B cell (primary cell): ENCODE measurements around the gene AMFR. TPM values are rescaled to one million over a fixed set of nuclear protein-coding genes. Genes with fewer than 3 reads are reported as not detected.

Experiments
- ATAC-seq: fragments of 200-7000 bp; cut with Tn5 transposase; one replicate; pipeline ENCODE4 v1.10.0; 2021; ENCODE audit warnings: low read depth, mild to moderate bottlenecking, moderate number of reproducible peaks, moderate library complexity
- CTCF ChIA-PET: fragments of 350-600 bp; sonication (Branson Sonifier 250); formaldehyde crosslinking; loops from one replicate; lab custom pipeline; 2021; ENCODE audit warnings: antibody characterized with exemption, inconsistent platforms; lab: Charles Lee
- POLR2A ChIA-PET: fragments of 350-600 bp; sonication (Branson Sonifier 250); formaldehyde crosslinking; loops from one replicate; lab custom pipeline; 2021; ENCODE audit warnings: antibody characterized with exemption; lab: Charles Lee
- DNase-seq: peaks from one replicate; pipeline ENCODE4 v3.0.0; 2013
- H2AFZ ChIP-seq: 2 replicates; pipeline ENCODE4 v1.6.1; 2012; ENCODE audit warnings: mild to moderate bottlenecking, low read depth, low read length; ENCODE audit not compliant: insufficient read depth, poor library complexity, severe bottlenecking
- H3K27ac ChIP-seq, 2 donors: 1 replicate in 1 of 2; 2 replicates in 1 of 2; pipeline ENCODE4 v1.5.1; 2012 to 2013; ENCODE audit warnings: low read length in 2 of 2, mild to moderate bottlenecking in 2 of 2, moderate library complexity in 1 of 2
- H3K27me3 ChIP-seq, 4 experiments: fragments of 200-600 bp in 1 of 4; sonication (generic) in 1 of 4; replicated peaks in 1 of 4; 1 replicate in 2 of 4; 2 replicates in 2 of 4; pipeline versions ENCODE4 v1.6.1 to v1.7.0; 2013 to 2016; ENCODE audit warnings: low read length in 3 of 4, mild to moderate bottlenecking in 2 of 4, mixed read lengths in 1 of 4, moderate library complexity in 1 of 4; ENCODE audit not compliant: insufficient read depth in 4 of 4, control insufficient read depth in 3 of 4; ENCODE audit errors: control extremely low read depth in 1 of 4
- H3K36me3 ChIP-seq, 2 experiments: replicated peaks in 1 of 2; 1 replicate in 1 of 2; 2 replicates in 1 of 2; pipeline versions ENCODE4 v1.6.1 to v1.7.1; 2013; ENCODE audit warnings: low read length in 1 of 2; ENCODE audit not compliant: insufficient read depth in 2 of 2, control insufficient read depth in 1 of 2; ENCODE audit errors: control extremely low read depth in 1 of 2, extremely low read depth in 1 of 2
- H3K4me1 ChIP-seq, 2 donors: fragments of 200-600 bp in 1 of 2; sonication (generic) in 1 of 2; 1 replicate in 1 of 2; 2 replicates in 1 of 2; pipeline versions ENCODE4 v1.5.1 to v1.6.1; 2013 to 2017; ENCODE audit warnings: low read length in 2 of 2; ENCODE audit not compliant: control insufficient read depth in 2 of 2, insufficient read depth in 2 of 2
- H3K4me2 ChIP-seq: replicated peaks from 2 replicates; pipeline ENCODE3; 2012; ENCODE audit warnings: mild to moderate bottlenecking, low read depth, low read length; ENCODE audit not compliant: poor library complexity, severe bottlenecking
- H3K4me3 ChIP-seq, 5 experiments: fragments of 200-600 bp in 1 of 5; sonication (generic) in 1 of 5; 1 replicate in 3 of 5; 2 replicates in 2 of 5; pipeline versions ENCODE4 v1.5.1 to v1.7.0; 2011 to 2016; ENCODE audit warnings: low read length in 4 of 5, mild to moderate bottlenecking in 4 of 5, low read depth in 2 of 5, control low read depth in 1 of 5, moderate library complexity in 1 of 5; ENCODE audit not compliant: insufficient read depth in 1 of 5; ENCODE audit errors: control extremely low read depth in 1 of 5, extremely low read depth in 1 of 5
- H3K79me2 ChIP-seq: fragments of 200-600 bp; sonication (generic); one replicate; pipeline ENCODE4 v1.6.0; 2016; ENCODE audit warnings: low read length; ENCODE audit not compliant: control insufficient read depth, insufficient read depth
- H3K9ac ChIP-seq: fragments of 200-600 bp; sonication (generic); 2 replicates; pipeline ENCODE4 v1.6.1; 2017; ENCODE audit warnings: mild to moderate bottlenecking, low read length, moderate library complexity
- H3K9me3 ChIP-seq, 3 donors: one replicate each; pipeline versions ENCODE4 v1.6.1 to v1.7.1; 2013; ENCODE audit warnings: low read length in 2 of 3; ENCODE audit not compliant: control insufficient read depth in 2 of 3, insufficient read depth in 1 of 3; ENCODE audit errors: control extremely low read depth in 1 of 3
- H4K20me1 ChIP-seq: 2 replicates; pipeline ENCODE4 v1.6.0; 2012; ENCODE audit warnings: mild to moderate bottlenecking, low read length; ENCODE audit not compliant: insufficient read depth, control insufficient read depth, poor library complexity, severe bottlenecking
- H3K27ac Mint-ChIP-seq: one replicate; pipeline ENCODE4 v1.8.0; 2021; ENCODE audit warnings: mixed read lengths
- H3K27me3 Mint-ChIP-seq: one replicate; pipeline ENCODE4 v1.8.0; 2021; ENCODE audit warnings: mixed read lengths
- H3K4me1 Mint-ChIP-seq: one replicate; pipeline ENCODE4 v1.8.0; 2021; ENCODE audit warnings: mixed read lengths
- H3K4me3 Mint-ChIP-seq: one replicate; pipeline ENCODE4 v1.8.0; 2021; ENCODE audit warnings: mixed read lengths
- H3K9me3 Mint-ChIP-seq: one replicate; pipeline ENCODE4 v1.8.0; 2022; ENCODE audit warnings: mixed read lengths; ENCODE audit not compliant: insufficient read depth
- CTCF ChIP-seq: fragments of 200-600 bp; IDR thresholded peaks from one replicate; pipeline ENCODE4 v1.8.0; 2022; ENCODE audit warnings: antibody characterized with exemption, mild to moderate bottlenecking
- EZH2 ChIP-seq: IDR thresholded peaks from 2 replicates; pipeline ENCODE4 v1.6.1; 2012; ENCODE audit warnings: borderline replicate concordance, low read depth, mild to moderate bottlenecking, moderate library complexity, low read length; ENCODE audit not compliant: insufficient read depth, poor library complexity, severe bottlenecking
- WGBS: methylation state at CpG from one replicate; pipeline ENCODE4 v1.1.5; 2013; ENCODE audit warnings: missing lambda C conversion rate; ENCODE audit not compliant: insufficient coverage; 5-methylcytosine and 5-hydroxymethylcytosine counted together
- intact Hi-C: fragments of 100-400 bp; cut with micrococcal nuclease; formaldehyde crosslinking; loops from one replicate; pipeline ENCODE4 v1.10.0; 2022
- polyA plus RNA-seq: library from polyadenylated mRNA; depleted of rRNA; stranded (reverse); fragments of >200 nt; gene quantifications from 2 replicates; pipeline ENCODE4 v1.2.3, GENCODE V29; 2012
- total RNA-seq, 2 donors: library from RNA; stranded (reverse); fragments of 120-200 nt in 1 of 2; gene quantifications; 1 replicate in 1 of 2; 2 replicates in 1 of 2; pipeline versions ENCODE4 v1.2.3 to v1.2.4, GENCODE V29; 2013 to 2022

The AMFR gene
- total and polyA plus RNA-seq, 2 donors (not counting 1 experiment from before 2014, with no cell fraction given): 118 to 225 TPM

- Histone ChIP-seq H3K4me2 (no peak overlapping the region), H3K27ac (no peak overlapping the region), H2AFZ (no peak overlapping the region), H3K27me3 (no peaks in the 10 kb centered on the region), H3K9me3 (no peaks in the 10 kb centered on the region), H3K9ac (no peak overlapping the region), H4K20me1 (peaks cover 54% of the 10 kb centered on the region), H3K4me3 (no peak overlapping the region), H3K4me1 (no peaks in the 10 kb centered on the region), H3K36me3 (peaks cover 2 to 67% of the 10 kb centered on the region in 2 experiments), H3K79me2 (peaks cover 31% of the 10 kb centered on the region)
- no peak for DNase-seq
- Mint-ChIP-seq H3K4me1 (peaks cover 8% of the 10 kb centered on the region), H3K27me3 (no peaks in the 10 kb centered on the region), H3K27ac (no peak overlapping the region), H3K9me3 (no peaks in the 10 kb centered on the region), H3K4me3 (no peak overlapping the region)
- intact Hi-C loops: loop anchor here (5.0 kb wide), 1 partner anchor 1789 kb away; no protein-coding TSS in a partner anchor
- ChIA-PET CTCF (no interaction called here), POLR2A (no interaction called here)
- no CpG with 5 or more reads among the region's 4 CpGs for WGBS
- ATAC-seq: no peak
- no peak for TF ChIP-seq CTCF
These were observed 52.3 kb downstream of the AMFR start for GRCh38 chr16:56373003-56373402.

GRCh38 chr16:56372013-56372634 is 53.2 kb downstream of the AMFR start:
- WGBS: 97% methylated on average over 3 of the region's 7 CpGs
- H3K9me3 Mint-ChIP-seq: no peaks in the 10 kb centered on the region
- Histone ChIP-seq H3K9me3 (no peaks in the 10 kb centered on the region), H3K4me1 (no peaks in the 10 kb centered on the region), H3K27ac (no peak overlapping the region), H3K4me3 (no peak overlapping the region), H3K27me3 (no peaks in the 10 kb centered on the region), H4K20me1 (peaks cover 61% of the 10 kb centered on the region), H3K79me2 (peaks cover 33% of the 10 kb centered on the region), H2AFZ (no peak overlapping the region), H3K36me3 (peaks cover 6 to 71% of the 10 kb centered on the region in 2 experiments), H3K4me2 (no peak overlapping the region), H3K9ac (no peak overlapping the region)
- H3K27ac Mint-ChIP-seq: no peak overlapping the region
- H3K4me1 Mint-ChIP-seq: peaks cover 4% of the 10 kb centered on the region
- TF ChIP-seq CTCF (no peak), EZH2 (no peak)
- no peaks in the 10 kb centered on the region for H3K27me3 Mint-ChIP-seq
- no peak overlapping the region for H3K4me3 Mint-ChIP-seq
- intact Hi-C loops: loop anchor here (5.0 kb wide), 1 partner anchor 1790 kb away; no protein-coding TSS in a partner anchor
- ChIA-PET POLR2A (no interaction called here), CTCF (no interaction called here)
- no peak for ATAC-seq
- no peak for DNase-seq
